ENCODE data around the gene TRAK1.
"Not testable (repeated sequence)": the region's sequence is repeated elsewhere in the genome, so short reads cannot be mapped to it uniquely, and the experiment has no call there.

Gene TRAK1

DNA sequence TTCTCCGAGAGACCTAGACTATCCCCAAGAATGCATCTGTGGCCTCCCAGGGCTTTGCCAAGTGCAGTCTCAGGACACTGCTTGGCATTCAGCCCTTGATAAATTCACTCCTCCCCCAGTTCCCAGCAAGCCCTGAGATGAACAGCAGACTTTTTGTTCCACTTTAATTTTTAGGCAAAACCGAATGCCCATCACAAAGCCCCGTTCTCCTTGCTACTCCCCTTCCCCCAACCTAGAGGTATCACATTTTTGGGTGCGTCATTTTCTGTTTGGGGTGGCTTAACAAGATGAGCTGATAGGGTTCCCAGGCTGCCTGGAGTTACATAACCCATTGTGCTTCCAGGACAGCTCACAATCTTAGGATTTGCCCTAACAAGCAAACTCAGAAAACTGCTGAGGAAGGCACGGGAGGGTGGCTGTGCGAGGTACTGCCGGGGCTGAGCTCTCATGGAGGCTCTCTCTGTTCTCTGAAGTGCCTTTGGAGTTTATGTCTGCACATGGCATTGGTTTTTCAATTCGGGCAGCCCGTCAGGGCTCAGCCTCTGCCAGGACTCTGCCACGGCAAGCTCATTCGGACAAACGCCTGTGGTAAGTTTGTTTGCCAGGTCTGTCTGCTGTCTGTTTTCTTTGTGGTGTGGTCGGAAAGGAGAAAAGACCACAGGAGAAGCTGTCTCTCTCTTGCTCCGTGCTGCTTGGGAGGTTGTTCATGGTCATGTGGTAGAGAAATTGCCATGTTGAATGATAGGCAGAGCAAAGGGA is at the start of gene TRAK1:
TSS of gene TRAK1 (plus strand) at position 385 of the 759 bp plus-strand sequence. CDS start at position 498, 113 bp downstream.
- DNase-seq: no peak

GRCh38 chr3:42042747-42043098 is 48.4 kb upstream of the TRAK1 start:
- DNase-seq: no peak

GRCh38 chr3:42043099-42043813 is 47.9 kb upstream of the TRAK1 start:
- DNase-seq: no peak

GRCh38 chr3:42045708-42046243 is 45.4 kb upstream of the TRAK1 start:
- no peak for DNase-seq

- not testable (repeated sequence) for DNase-seq
Observed at GRCh38 chr3:42048526-42048925, 42.6 kb upstream of the TRAK1 start.

DNA sequence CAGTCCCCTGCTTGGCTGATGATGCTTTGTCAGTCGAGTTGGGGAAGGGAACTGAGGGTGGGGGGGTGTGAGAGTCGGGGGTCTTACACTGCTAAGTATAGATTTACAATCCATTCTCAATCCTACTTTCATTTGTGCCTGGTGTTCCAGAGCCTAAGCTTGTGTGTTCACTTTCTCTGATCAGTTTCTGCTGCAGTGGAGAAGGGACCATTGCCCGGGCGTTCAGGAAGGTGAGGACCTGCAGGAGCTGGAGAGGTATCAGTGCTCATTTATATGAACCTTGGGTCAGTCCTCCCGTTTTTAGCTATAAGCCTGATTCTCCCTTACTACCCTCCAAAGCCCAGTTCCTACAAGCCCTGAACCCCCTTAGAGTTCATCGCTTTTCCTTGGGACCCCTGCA is 41.0 kb upstream of the TRAK1 start:
- no peak for DNase-seq

GRCh38 chr3:42051384-42052131 is 39.6 kb upstream of the TRAK1 start:
- DNase-seq: no peak

DNA sequence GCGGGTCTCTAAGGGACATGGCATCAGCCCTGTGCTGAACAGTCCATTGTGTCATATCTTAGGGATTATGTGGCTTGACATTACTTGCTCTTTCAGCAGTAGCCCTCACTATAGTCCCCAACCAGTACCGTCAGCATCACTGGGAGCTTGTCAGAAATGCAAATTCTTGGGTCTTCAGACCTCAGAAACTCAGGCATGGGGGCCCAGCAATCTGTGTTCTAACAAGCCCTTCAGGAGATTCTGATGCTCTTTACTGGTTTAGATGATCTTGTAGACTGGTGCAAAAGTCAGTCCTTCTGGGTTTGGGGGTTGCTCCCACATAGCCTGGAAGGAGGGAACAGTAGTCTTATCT is 39.0 kb upstream of the TRAK1 start:
- DNase-seq: no peak

DNA sequence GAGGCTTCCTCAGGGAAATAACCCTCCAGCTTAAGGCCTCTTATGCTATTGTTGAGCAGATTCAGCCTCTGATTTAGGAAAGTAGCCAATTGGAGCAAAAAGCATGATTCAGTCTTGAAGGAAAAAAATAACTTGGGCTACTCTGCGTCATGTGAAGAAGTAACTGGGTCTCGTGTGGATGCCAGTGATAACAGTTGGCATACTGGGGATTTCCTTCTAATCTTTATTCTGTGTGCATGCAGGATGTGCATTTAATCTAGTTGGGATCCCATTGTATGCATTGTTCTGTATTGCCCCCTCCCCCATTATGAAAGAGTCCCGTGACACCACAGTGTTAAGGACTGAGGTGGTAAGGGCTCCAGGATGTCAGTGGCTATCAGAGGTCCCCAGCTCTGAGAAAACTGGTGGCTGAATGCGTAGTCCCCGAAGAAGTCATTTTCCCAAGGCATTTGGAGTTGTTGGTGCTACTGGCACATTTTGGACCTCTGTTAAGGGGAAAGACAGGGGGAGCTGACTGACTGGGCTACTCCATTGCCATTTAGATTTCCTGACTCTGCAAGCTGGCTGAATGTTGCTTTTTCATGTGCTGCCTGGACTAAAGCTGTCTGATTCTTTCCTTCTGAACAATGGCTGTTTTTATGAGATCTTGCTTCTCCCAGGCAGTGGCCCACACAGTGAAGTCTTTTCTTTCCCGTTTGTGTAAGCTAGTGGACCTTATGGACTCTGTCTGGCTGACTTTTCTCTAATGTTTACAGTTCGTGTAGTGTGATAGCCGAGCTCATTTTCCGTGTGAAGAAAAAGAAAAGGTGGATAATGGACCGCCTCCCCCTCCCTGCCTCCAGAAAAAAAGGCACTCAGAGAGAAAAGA is 38.4 kb upstream of the TRAK1 start:
- DNase-seq: no peak

DNA sequence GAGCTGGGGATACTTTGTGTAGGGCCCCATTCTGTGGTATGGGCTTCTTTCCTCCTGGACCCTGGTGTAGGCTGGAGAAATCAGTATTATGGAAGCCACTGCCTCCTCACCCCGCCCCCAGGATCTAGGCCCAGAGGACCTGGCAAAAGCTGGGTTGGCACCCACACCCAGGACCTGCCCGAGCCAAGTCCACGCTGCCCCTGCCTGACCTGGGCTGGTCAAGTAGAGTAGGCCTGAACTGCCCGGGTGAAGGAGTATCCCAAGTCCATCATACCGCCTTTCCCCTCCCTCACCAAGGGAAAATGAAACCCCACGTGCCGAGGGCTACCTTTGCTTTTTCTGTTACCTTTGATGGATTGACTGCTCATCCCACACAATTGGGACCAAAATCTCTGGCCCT is 37.7 kb upstream of the TRAK1 start:
- DNase-seq: no peak

DNA sequence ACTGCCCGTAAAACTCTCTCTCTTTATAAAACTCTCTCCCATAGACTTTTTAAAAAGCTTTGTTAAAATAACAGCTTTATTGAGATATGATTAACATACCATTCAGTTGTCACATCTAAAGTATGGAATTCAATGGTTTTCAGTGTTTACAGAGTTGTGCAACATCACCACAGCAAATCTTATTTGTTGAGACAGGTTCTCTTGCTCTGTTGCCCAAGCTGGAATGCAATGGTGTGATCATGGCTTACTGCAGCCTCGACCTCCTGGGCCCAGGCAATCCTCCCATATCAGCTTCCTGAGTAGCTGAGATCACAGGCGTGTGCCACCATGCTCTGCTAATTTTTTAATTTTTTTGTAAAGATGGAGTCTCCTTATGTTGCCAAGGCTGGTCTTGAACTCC is 35.9 kb upstream of the TRAK1 start:
- no peak for DNase-seq

DNA sequence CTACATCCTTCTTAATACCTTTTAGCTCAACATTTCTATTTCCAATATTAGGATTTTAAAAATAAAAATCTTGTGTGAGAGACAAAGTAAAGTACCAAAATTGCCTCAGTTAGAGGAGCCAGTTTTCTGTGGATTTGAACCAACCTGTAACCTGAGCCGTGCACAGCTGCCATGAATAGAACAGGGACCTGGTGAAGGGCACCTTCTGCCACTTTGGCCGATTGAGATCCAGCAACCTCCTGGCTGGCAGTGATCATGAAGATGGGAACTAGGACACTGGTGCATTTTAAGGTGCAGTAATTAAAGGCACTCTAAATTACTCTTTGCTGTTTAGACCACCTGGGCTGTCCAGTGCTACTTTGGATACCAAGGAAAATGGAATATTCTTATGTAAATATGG is 34.3 kb upstream of the TRAK1 start:
- DNase-seq: no peak

- DNase-seq: no peak
Observed at GRCh38 chr3:42057561-42058211, 33.5 kb upstream of the TRAK1 start.

DNA sequence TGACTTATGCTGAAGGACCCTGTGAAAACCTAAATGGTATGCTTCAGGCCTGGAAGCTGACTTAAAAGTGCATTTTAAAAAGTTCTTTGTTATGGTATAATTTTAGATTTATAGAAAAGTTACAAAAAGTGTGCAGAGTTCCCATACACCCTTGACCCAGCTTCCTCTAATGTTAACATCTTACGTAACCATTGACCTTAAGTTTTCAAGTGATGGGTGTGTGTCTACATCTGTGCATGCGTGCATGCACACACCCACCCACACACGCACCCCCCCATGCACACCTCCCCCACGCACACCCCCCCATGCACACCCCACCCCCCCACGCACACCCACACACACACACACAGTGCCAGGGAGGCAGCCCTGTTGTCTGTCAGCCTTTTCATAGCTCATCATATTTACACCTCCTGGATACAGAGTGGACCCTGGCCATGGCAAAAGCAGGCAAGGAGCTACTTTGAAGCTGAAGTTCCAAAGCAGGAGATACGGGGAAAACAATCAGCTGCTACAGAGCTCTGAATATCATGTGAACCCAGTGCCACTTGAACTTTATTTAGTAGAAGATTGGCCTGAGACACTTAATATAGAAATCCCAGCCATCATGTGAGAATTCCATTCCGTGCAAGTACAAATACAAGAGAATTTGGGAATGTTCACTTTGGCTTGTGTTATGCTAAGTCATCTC is 30.0 kb upstream of the TRAK1 start:
- DNase-seq: no peak

DNA sequence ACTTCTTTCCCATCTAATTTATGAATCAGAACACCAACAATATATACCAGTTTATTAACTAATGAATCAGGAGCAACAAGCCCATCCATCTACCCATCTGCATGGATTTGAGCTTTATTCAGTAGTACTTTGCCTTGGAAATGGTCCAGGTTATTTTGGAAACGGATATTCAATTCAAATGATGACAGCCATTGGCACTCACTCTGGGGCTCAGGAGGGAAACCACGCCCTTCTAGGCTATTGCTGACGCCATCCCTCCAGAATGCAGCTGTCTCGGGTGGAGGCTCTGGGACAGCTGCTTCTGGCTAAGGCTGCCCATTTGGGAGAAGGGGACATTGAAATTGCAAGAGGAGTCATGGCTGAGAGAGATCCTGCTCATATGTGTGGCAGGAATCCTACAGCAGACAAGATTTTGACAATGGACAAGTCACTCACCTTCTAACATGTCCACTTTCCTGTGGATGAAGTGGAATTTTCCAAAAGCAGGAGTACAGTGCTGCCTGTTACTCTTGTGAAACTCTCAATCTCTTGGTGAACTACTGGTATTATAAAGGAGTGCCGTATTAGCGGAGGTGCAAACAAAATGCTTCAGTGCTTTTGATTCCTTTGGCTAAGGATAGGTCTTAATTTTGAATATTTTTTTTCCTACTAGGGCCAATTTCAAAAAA is 29.3 kb upstream of the TRAK1 start:
- no peak for DNase-seq

DNA sequence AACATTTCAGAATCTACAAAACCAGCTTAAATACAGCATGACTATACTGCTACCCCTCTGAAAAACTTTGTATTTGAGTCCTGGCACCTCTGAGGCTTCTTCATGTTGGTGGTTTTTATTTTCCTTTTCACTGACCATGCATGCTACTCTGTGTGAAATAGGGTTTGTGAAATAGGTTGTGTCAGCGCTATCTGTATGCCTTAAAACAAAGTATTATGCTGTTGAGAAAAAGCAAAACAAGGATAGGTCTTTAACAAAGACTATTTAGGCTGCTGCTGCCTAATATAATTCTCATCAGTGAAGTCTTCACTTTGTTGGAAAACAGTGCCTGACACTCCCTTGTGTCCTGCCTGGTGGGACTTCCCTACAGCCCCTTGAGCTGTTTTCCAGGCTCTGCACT is 28.7 kb upstream of the TRAK1 start:
- no peak for DNase-seq

DNA sequence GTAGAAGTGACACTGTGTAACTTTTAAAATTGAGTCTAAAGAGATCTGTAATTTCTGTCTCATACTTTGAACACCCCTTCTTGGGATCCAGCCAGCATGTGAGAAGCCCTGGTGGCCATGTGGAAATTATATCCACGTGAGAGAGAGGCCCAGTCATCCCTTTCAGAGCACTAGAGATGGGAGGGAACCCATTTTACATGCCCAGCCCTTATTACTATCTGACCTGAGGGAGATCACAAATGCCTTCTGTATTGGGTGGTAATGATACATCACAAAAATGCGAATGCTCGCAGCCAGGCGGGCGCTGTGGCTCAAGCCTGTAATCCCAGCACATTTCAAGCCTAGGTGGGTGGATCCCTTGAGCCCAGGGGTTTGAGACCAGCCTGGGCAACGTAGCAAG is 27.3 kb upstream of the TRAK1 start:
- DNase-seq: no peak

DNA sequence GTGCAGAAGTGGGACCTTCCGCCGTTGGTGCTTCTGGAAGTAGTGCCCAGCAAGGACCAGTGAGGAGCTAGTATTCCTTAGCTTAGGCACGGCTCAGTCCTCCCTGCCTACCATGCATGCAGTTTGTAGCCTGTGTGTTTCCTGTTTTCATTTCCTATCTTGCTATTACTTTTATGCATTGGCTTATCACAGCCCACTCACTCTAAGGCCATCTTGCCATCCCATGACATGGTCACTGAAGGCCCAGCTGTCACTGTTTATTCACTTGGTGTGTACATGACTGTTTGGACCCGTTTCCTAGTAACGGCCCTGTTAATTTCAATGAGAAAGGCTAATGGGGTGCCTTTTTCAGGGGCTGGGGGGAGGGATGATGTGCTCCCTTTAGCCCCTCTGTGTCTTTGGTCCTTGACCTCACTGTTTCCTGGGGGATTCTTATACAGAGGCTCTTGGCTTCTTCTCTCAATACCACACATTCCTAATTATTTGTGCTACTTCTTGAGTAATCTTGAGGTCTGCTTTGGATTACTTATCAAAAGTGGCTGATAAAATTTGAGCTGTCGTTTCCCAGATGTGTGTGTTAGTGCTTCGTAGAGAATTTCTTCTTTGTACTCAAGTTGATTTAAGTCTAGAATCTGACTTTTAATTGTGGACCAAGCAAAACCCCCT is 24.5 kb upstream of the TRAK1 start:
- DNase-seq: no peak

DNA sequence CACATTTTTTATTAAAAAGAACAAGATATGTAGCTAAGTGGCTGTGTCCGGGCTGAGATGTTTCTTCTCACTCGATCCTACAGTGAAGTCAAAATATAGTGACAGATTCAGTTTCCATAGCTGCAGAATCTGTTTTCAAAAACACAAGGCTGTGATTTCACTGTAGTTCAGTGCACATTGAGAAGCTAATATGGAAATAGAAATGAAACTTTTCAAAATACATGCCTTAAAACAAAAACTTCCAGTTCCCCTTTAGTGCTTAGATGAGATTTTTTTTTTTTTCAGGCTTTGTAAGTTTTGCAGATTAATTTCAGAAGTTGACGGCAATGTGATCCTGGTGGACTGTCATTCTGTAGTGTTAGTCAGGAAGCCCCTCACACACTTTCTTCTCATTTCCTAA is 23.8 kb upstream of the TRAK1 start:
- DNase-seq: no peak

DNA sequence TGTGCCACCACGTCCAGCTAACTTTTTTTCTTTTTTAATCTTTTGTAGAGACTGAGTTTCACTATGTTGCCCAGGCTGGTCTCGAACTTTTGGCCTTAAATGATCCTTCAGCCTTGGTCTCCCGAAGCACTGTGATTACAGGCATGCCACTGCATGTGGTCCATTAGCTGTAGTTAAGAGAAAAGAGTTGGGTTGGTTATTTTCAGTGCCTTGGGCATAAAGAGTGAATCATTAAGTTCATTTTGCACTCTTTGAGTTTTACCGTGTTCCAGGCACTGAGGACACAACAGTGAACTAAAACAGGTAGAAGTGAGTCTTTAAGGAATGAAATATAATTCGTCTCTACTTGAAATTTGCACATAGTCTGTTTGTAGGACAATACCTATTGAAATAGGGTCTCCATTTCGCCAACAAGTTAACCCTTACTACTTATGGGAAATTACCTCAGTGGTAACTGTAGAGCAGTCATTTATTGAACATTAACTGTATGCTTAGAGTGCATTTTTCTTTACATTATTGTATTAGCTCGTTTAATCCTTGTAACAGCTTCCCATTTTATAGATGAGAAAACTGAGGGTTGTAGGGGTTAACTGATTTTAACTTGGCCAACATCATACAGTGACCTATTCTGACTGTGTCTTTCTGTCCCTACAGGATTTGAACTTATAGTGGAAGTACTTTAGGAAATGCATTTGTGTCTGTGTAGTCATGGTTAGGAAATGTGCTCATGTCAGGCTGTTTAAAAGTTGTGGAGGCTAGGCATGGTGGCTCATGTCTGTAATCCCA is 22.7 kb upstream of the TRAK1 start:
- no peak for DNase-seq
